ENCODE data around the gene PHTF1.

GRCh38 chr1:113732802-113733201, 26.5 kb downstream of the PHTF1 start:
- no peak for TF ChIP-seq CTCF (IDR thresholded peaks at IDR 0.05; ENCODE audit: low read depth, low read length)
- TF ChIP-seq POLR2A (IDR thresholded peaks at IDR 0.05; ENCODE audit: extremely low read depth, insufficient read length) = no peak
- TF ChIP-seq, protein P1, sequence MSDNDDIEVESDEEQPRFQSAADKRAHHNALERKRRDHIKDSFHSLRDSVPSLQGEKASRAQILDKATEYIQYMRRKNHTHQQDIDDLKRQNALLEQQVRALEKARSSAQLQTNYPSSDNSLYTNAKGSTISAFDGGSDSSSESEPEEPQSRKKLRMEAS (IDR thresholded peaks at IDR 0.05; ENCODE audit: low read depth, low read length) = no peak
- no peak for TF ChIP-seq MYC (IDR thresholded peaks at IDR 0.05; ENCODE audit: low read depth, low read length)

Data from NB4 (cell line).